HG02588 (cell line): ENCODE data around the gene NDUFA13.

ENCODE experiments used
- ATAC-seq: cut with Tn5 transposase; IDR thresholded peaks from one replicate; pipeline ENCODE4 v1.9.1; 2021; ENCODE audit warnings: mild to moderate bottlenecking, moderate library complexity; ENCODE audit not compliant: unreplicated experiment

Gene NDUFA13

GRCh38 chr19:19531951-19532805, 16.2 kb downstream of the NDUFA13 start:
- peak; percentile 44 for ATAC-seq

- ATAC-seq = no peak
Observed at GRCh38 chr19:19532806-19533701, 17.0 kb downstream of the NDUFA13 start.

GRCh38 chr19:19533841-19534240, 17.8 kb downstream of the NDUFA13 start:
- ATAC-seq = no peak

GRCh38 chr19:19534556-19535265, 18.7 kb downstream of the NDUFA13 start:
- ATAC-seq = no peak

- no peak for ATAC-seq
Observed at GRCh38 chr19:19535311-19536191, 19.5 kb downstream of the NDUFA13 start.

GRCh38 chr19:19537075-19538048, 21.3 kb downstream of the NDUFA13 start:
- no peak for ATAC-seq

GRCh38 chr19:19538061-19538784, 22.2 kb downstream of the NDUFA13 start, which contains the start of gene CILP2:
CILP2 (plus strand) TSS chr19:19538265; CDS start chr19:19538350, 85 bp downstream.
- ATAC-seq = no peak

GRCh38 chr19:19538785-19539166, 22.8 kb downstream of the NDUFA13 start:
- ATAC-seq = no peak

- no peak for ATAC-seq
Observed at GRCh38 chr19:19539698-19540063, 23.7 kb downstream of the NDUFA13 start.

GRCh38 chr19:19540064-19540714, 24.2 kb downstream of the NDUFA13 start:
- no peak for ATAC-seq

GRCh38 chr19:19540715-19541515, 24.9 kb downstream of the NDUFA13 start:
- ATAC-seq = peak; percentile 48

- no peak for ATAC-seq
Observed at GRCh38 chr19:19541616-19542015, 25.6 kb downstream of the NDUFA13 start.

GRCh38 chr19:19542507-19542906, 26.5 kb downstream of the NDUFA13 start:
- ATAC-seq = no peak

GRCh38 chr19:19543101-19543500, 27.1 kb downstream of the NDUFA13 start:
- no peak for ATAC-seq

GRCh38 chr19:19543640-19544039, 27.6 kb downstream of the NDUFA13 start:
- ATAC-seq = no peak

- ATAC-seq = no peak
Observed at GRCh38 chr19:19544257-19544953, 28.4 kb downstream of the NDUFA13 start.
